Measurements from ENCODE around the gene EMC10.
A peak's percentile ranks its signal among the peaks of the same experiment; 100 is the strongest.

The EMC10 gene

GRCh38 chr19:50478901-50479715, 2.8 kb downstream of the EMC10 start:
- DNase-seq (ENCODE audit: low read depth): peak; percentile 20

DNA sequence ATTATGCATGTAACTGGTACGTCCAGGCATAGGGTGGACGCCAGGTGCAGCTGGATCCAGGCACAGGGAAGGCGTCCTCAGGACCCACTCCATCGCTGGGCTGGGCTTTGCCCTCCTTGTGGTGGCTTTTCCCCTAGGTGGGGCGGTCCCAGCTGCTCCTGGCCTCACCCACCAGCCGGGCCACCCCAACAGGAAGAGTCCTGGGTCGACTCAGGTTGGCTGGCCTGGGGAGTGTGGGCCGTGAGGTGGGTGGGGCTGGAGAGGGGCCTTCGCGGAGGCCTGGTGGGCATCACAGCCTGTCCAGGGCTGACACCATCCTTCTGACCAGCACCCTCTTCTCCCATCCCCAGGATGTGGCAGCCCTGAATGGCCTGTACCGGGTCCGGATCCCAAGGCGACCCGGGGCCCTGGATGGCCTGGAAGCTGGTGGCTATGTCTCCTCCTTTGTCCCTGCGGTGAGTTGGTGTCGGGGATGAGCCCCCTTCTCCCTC, 3.5 kb downstream of the EMC10 start:
- no peak overlapping the region for H3K4me3 ChIP-seq (ENCODE audit: low read depth, low read length)
- DNase-seq (ENCODE audit: low read depth): no peak
- TF ChIP-seq, protein P1, sequence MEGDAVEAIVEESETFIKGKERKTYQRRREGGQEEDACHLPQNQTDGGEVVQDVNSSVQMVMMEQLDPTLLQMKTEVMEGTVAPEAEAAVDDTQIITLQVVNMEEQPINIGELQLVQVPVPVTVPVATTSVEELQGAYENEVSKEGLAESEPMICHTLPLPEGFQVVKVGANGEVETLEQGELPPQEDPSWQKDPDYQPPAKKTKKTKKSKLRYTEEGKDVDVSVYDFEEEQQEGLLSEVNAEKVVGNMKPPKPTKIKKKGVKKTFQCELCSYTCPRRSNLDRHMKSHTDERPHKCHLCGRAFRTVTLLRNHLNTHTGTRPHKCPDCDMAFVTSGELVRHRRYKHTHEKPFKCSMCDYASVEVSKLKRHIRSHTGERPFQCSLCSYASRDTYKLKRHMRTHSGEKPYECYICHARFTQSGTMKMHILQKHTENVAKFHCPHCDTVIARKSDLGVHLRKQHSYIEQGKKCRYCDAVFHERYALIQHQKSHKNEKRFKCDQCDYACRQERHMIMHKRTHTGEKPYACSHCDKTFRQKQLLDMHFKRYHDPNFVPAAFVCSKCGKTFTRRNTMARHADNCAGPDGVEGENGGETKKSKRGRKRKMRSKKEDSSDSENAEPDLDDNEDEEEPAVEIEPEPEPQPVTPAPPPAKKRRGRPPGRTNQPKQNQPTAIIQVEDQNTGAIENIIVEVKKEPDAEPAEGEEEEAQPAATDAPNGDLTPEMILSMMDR (IDR thresholded peaks at IDR 0.05; ENCODE audit: insufficient read depth, low read depth, low read length, missing control alignments): no peak

More at GRCh38 chr19:50478901-50479715, 2.8 kb downstream of the EMC10 start:
- TF ChIP-seq, protein P1 (IDR thresholded peaks at IDR 0.05; ENCODE audit: insufficient read depth, low read depth, low read length, missing control alignments): peak; percentile 23
- H3K4me3 ChIP-seq (ENCODE audit: low read depth, low read length): no peak overlapping the region

GRCh38 chr19:50480281-50481111, 4.2 kb downstream of the EMC10 start:
- no peak for DNase-seq (ENCODE audit: low read depth)
- TF ChIP-seq, protein P1 (IDR thresholded peaks at IDR 0.05; ENCODE audit: insufficient read depth, low read depth, low read length, missing control alignments): no peak
- no peak overlapping the region for H3K4me3 ChIP-seq (ENCODE audit: low read depth, low read length)

GRCh38 chr19:50481351-50482149, 5.2 kb downstream of the EMC10 start:
- no peak overlapping the region for H3K4me3 ChIP-seq (ENCODE audit: low read depth, low read length)
- TF ChIP-seq, protein P1 (IDR thresholded peaks at IDR 0.05; ENCODE audit: insufficient read depth, low read depth, low read length, missing control alignments): no peak

GRCh38 chr19:50482271-50482855, 6.1 kb downstream of the EMC10 start:
- TF ChIP-seq, protein P1 (IDR thresholded peaks at IDR 0.05; ENCODE audit: insufficient read depth, low read depth, low read length, missing control alignments): no peak
- no peak overlapping the region for H3K4me3 ChIP-seq (ENCODE audit: low read depth, low read length)
- DNase-seq (ENCODE audit: low read depth): no peak

More at GRCh38 chr19:50481351-50482149, 5.2 kb downstream of the EMC10 start:
- no peak for DNase-seq (ENCODE audit: low read depth)

DNA sequence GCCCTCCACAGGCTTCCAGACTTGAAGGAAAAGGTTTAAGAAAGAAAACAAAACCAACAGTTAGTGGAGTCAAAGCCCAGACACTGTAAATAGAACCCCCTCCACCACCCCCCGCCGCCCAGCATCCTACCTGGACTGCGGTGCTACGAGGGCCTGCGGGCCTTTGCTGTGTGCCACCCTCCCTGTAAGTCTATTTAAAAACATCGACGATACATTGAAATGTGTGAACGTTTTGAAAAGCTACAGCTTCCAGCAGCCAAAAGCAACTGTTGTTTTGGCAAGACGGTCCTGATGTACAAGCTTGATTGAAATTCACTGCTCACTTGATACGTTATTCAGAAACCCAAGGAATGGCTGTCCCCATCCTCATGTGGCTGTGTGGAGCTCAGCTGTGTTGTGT, 6.6 kb downstream of the EMC10 start:
- TF ChIP-seq, protein P1 (IDR thresholded peaks at IDR 0.05; ENCODE audit: insufficient read depth, low read depth, low read length, missing control alignments): no peak
- no peak for DNase-seq (ENCODE audit: low read depth)
- H3K4me3 ChIP-seq (ENCODE audit: low read depth, low read length): no peak overlapping the region

Measured in GM12865 (cell line).